RWPE1 (cell line): ENCODE results near the gene GPAT3.

Experiments
- CTCF ChIA-PET: fragments of 350-600 bp; sonication (Branson Sonifier 250); formaldehyde crosslinking; extraction: SDS; loops from one replicate; lab custom pipeline; 2021; lab: Yijun Ruan, JAX
- POLR2A ChIA-PET: fragments of 400-600 bp; formaldehyde crosslinking; extraction: SDS; loops from one replicate; lab custom pipeline; 2020; ENCODE audit warnings: antibody characterized with exemption; ENCODE audit not compliant: low non-redundant PET; lab: Yijun Ruan, JAX
- DNase-seq: peaks from one replicate; pipeline ENCODE4 v3.0.0; 2012; ENCODE audit warnings: low spot score
- H3K27ac ChIP-seq: fragments of 450-650 bp; 2 replicates; pipeline ENCODE4 v1.5.1; 2017
- CTCF ChIP-seq: fragments of 450-650 bp; conservative IDR thresholded peaks from 2 replicates; pipeline ENCODE4 v1.5.1; 2017; ENCODE audit warnings: low read depth, mild to moderate bottlenecking

Gene GPAT3

DNA sequence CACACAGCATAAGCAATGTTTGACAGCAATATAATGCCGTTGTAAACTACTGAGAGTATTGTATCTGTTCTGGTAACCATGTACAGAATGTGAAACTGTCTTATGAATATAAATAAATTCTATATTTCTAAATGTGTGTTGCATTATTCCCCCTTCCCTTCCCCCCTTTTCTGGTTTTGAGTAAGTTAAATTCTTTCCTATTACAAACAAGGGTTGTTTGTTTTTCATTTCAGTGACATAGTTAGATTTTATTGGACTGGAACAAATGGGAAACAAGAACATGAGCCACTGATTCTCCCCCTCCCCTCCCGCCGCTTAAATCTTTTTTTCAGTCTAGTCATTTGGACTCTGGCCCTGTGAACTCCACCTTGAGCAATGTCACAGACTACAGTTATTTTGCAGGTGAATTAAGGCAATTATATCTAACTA is 69.8 kb downstream of the GPAT3 start:
- ChIA-PET POLR2A (no interaction called here), CTCF (no interaction called here)
- no peak overlapping the region for H3K27ac ChIP-seq
- no peak for DNase-seq
- no peak for TF ChIP-seq CTCF

GRCh38 chr4:83606460-83606859 is 70.6 kb downstream of the GPAT3 start:
- ChIA-PET POLR2A (no interaction called here), CTCF (no interaction called here)
- no peak overlapping the region for H3K27ac ChIP-seq
- no peak for DNase-seq
- TF ChIP-seq CTCF: no peak

DNA sequence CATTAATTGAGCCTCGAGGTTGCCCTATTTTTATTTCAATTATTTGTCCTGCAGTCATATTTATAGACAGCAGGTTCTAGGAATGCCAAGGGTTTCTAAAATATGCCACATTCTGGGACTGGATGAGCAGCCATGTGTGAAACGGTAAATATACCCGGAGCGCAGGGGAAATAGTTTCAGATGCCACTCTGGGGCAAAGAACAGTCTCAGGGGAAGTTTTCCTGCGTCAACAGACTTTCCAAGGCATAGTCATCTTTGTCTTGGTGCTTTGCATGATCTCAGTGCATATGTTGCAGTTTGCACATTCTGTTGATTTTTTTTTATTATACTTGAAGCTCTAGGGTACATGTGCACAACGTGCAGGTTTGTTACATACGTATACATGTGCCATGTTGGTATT is 71.0 kb downstream of the GPAT3 start:
- no peak for DNase-seq
- no peak for TF ChIP-seq CTCF
- POLR2A ChIA-PET: no interaction called here
- H3K27ac ChIP-seq: no peak overlapping the region
- CTCF ChIA-PET: interaction anchor here (0.5 to 0.6 kb wide), 2 partner anchors 45 to 508 kb away, joined by 3 to 4 read pairs; no protein-coding TSS in a partner anchor

DNA sequence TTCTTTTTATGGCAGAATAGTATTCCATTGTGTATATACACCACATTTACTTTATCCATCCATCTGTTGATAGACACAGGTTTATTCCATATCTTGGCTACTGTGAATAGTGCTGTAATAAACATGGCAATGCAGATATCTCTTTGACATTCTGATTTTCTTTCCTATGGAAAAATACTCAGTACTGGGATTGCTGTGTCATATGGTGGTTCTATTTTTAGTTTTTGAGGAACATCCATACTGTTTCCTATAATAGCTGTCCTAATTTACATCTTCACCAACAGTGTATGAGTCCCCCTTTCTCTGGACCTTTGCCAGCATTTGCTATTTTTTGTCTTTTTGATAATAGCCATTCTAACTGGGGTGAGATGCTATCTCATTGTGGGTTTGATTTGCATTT is 73.5 kb downstream of the GPAT3 start:
- DNase-seq: no peak
- CTCF ChIA-PET: no interaction called here
- no peak for TF ChIP-seq CTCF

DNA sequence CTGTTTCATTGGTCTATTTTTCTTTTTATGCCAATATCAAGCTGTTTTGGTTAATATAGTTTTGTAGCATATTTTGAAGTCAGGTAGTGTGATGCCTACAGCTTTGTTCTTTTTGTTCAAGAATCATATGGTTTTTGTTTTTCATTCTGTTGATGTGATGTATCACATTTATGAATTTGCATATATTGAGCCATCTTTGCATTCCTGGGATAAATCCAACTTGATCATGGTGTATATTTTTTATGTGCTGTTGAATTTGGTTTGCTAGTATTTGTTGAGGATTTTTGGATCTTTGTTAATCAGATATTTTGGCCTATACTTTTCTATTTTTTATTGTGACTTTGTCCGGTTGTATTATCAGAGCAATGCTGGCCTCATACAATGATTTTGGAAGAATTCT is 74.8 kb downstream of the GPAT3 start:
- no peak for DNase-seq
- ChIA-PET CTCF (no interaction called here), POLR2A (no interaction called here)
- H3K27ac ChIP-seq: no peak overlapping the region
- TF ChIP-seq CTCF: no peak

More for the DNA sequence above, 73.5 kb downstream of the GPAT3 start:
- H3K27ac ChIP-seq: no peak overlapping the region
- POLR2A ChIA-PET: no interaction called here

DNA sequence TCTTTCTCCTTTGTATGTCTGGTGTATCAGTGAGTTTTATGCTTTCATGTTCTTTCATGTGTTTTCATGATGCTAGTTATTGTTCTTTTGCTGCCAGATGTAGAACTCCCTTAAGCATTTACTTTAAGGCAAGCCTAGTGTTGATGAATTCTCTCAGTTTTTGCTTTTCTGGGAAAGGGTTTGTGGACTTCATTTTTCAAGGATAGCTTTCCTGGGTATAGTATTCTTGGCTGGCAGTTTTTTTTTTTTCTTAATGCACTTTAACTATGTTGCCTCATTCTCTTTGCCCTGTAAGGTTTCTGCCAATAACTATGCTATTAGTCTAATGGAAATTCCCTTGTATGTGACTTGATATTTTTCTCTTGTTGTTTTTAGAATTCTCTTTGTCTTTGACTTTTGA is 77.1 kb downstream of the GPAT3 start:
- TF ChIP-seq CTCF: no peak
- H3K27ac ChIP-seq: no peak overlapping the region
- ChIA-PET CTCF (no interaction called here), POLR2A (no interaction called here)
- DNase-seq: no peak

GRCh38 chr4:83613994-83614393 is 78.1 kb downstream of the GPAT3 start:
- POLR2A ChIA-PET: no interaction called here
- DNase-seq: no peak
- no peak for TF ChIP-seq CTCF
- H3K27ac ChIP-seq: no peak overlapping the region
- CTCF ChIA-PET: no interaction called here
